ENCODE results near the gene KPRP.

DNA sequence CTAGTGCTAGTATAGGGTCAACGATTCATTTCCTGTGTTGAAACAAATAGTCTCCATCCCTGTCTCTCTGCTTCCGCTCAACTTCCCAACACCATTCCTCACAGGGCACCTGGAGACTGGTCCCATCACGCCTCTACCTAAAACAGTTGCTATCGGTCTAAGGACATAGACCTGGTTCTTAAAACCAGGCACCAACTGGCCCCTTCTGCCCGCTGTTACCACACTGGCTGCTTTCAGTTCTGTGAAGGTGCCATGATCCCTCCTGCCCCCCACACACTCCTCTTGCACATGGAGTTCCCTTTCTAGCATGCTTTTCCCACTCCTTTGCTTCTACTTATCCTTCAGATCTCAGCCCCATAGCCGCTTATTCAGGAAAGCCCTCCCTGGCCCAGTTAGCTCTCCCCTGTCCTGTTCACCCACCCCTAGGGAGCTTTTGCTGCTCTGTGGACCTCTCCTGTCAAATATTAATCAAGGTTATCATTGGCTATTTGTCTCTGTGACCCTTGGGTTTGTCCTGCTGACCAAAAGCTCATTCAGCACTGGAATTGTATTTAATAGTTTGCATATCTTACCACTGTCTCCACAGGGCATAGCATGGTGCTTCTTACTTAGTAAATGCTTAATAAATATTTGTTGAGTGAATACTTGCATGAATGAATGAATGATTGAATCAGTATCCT, 11.9 kb upstream of the KPRP start:
- TF ChIP-seq ZNF274 (IDR thresholded peaks at IDR 0.05; ENCODE audit: low read depth, low read length) (no peak), SUZ12 (IDR thresholded peaks at IDR 0.05; ENCODE audit: extremely low read depth, insufficient read depth, insufficient read length) (no peak), YY1 (IDR thresholded peaks at IDR 0.05; ENCODE audit: insufficient read depth, insufficient read length) (no peak)

Measured in NT2/D1 (cell line).